ENCODE results near the gene CERCAM.

Gene CERCAM

DNA sequence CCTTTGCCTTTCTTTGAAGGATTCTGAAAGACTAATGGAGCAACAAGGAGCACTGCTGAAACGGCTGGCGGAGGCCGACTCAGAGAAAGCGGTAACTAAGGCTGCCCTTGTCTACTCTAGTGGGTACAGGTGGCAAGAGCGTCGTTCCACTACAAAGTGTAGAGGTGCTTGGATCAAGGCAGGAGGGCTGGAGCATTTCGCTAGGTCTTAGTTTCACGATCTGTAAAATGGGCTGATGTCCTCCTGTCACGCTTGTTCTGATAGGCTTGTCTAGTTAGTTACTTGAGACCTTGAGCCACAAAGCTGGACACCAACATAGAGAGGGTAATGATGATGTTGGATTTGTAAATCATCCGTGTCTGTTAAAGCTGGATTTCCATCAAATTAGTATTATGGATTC, 60.9 kb downstream of the CERCAM start:
- no peaks in the 10 kb centered on the region for H3K79me2 ChIP-seq (ENCODE audit: control insufficient read depth, insufficient read depth, low read length)
- no peak overlapping the region for H2AK5ac ChIP-seq (ENCODE audit: low read length)
- H3K18ac ChIP-seq (ENCODE audit: low read length): no peak overlapping the region
- no peak overlapping the region for H3K9ac ChIP-seq (ENCODE audit: low read length)
- peaks cover 16% of the 10 kb centered on the region for H3K36me3 ChIP-seq (ENCODE audit: control insufficient read depth, insufficient read depth, low read length)
- no peaks in the 10 kb centered on the region for H3K79me1 ChIP-seq (ENCODE audit: low read length)
- H3K4me2 ChIP-seq (ENCODE audit: low read length): no peak overlapping the region
- H3K56ac ChIP-seq (ENCODE audit: low read length): no peak overlapping the region
- no peak overlapping the region for H4K8ac ChIP-seq (ENCODE audit: low read depth, low read length)
- H3K4me3 ChIP-seq (ENCODE audit: low read length): no peak overlapping the region
- no peak overlapping the region for H2BK5ac ChIP-seq (ENCODE audit: low read length)
- H3K23ac ChIP-seq (ENCODE audit: low read length): no peak overlapping the region
- H3K27ac ChIP-seq (ENCODE audit: low read depth, low read length): no peak overlapping the region
- H3K4me1 ChIP-seq (ENCODE audit: control insufficient read depth, low read depth, low read length): no peaks in the 10 kb centered on the region
- no CpG with 5 or more reads among the region's 10 CpGs for WGBS (ENCODE audit: extremely low coverage, insufficient coverage, low lambda C conversion rate)
- H2BK15ac ChIP-seq (replicated peaks; ENCODE audit: low read depth): no peak overlapping the region
- H4K5ac ChIP-seq (ENCODE audit: low read length): no peak overlapping the region
- H3K27me3 ChIP-seq (ENCODE audit: insufficient read depth, low read length, poor library complexity): no peaks in the 10 kb centered on the region
- no peak overlapping the region for H2BK120ac ChIP-seq (ENCODE audit: low read depth, low read length)
- no peak for DNase-seq
- no peak overlapping the region for H3K4ac ChIP-seq (ENCODE audit: low read depth, low read length)

DNA sequence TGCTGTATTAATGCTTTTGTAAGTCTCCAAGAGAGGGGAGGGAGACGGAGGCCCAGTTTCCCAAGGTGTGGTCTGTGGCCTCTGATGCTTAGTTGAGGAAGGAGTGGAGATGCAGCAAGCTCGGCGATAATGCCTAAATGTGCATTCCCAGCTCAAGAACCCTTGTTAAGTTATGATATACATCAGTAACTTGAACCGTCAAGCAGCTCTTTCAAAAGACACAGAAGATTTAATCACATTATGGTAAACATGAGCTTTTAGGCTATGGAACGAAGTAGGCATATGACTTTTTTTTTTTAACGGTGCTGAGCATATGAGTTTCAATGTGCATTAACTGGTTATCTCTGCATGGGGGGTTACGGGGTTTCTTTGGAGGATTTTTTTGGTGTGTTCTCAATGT, 61.5 kb downstream of the CERCAM start:
- H4K8ac ChIP-seq (ENCODE audit: low read depth, low read length): no peak overlapping the region
- no CpG with 5 or more reads among the region's 7 CpGs for WGBS (ENCODE audit: extremely low coverage, insufficient coverage, low lambda C conversion rate)
- H3K4me1 ChIP-seq (ENCODE audit: control insufficient read depth, low read depth, low read length): no peaks in the 10 kb centered on the region
- no peak overlapping the region for H3K56ac ChIP-seq (ENCODE audit: low read length)
- H3K23ac ChIP-seq (ENCODE audit: low read length): no peak overlapping the region
- H3K18ac ChIP-seq (ENCODE audit: low read length): no peak overlapping the region
- H3K27me3 ChIP-seq (ENCODE audit: insufficient read depth, low read length, poor library complexity): no peaks in the 10 kb centered on the region
- H2BK120ac ChIP-seq (ENCODE audit: low read depth, low read length): no peak overlapping the region
- no peak overlapping the region for H2AK5ac ChIP-seq (ENCODE audit: low read length)
- no peaks in the 10 kb centered on the region for H3K79me1 ChIP-seq (ENCODE audit: low read length)
- no peak overlapping the region for H3K4me3 ChIP-seq (ENCODE audit: low read length)
- no peak overlapping the region for H2BK15ac ChIP-seq (replicated peaks; ENCODE audit: low read depth)
- peaks cover 16% of the 10 kb centered on the region for H3K36me3 ChIP-seq (ENCODE audit: control insufficient read depth, insufficient read depth, low read length)
- DNase-seq: no peak
- no peak overlapping the region for H3K9ac ChIP-seq (ENCODE audit: low read length)
- H4K5ac ChIP-seq (ENCODE audit: low read length): no peak overlapping the region
- no peaks in the 10 kb centered on the region for H3K79me2 ChIP-seq (ENCODE audit: control insufficient read depth, insufficient read depth, low read length)
- no peak overlapping the region for H2BK5ac ChIP-seq (ENCODE audit: low read length)
- H3K4me2 ChIP-seq (ENCODE audit: low read length): no peak overlapping the region
- no peak overlapping the region for H3K27ac ChIP-seq (ENCODE audit: low read depth, low read length)
- H3K4ac ChIP-seq (ENCODE audit: low read depth, low read length): no peak overlapping the region

GRCh38 chr9:128484686-128485413, 64.2 kb downstream of the CERCAM start:
- no peak overlapping the region for H2BK120ac ChIP-seq (ENCODE audit: low read depth, low read length)
- no peak overlapping the region for H3K27ac ChIP-seq (ENCODE audit: low read depth, low read length)
- H4K5ac ChIP-seq (ENCODE audit: low read length): no peak overlapping the region
- H2AK5ac ChIP-seq (ENCODE audit: low read length): no peak overlapping the region
- no peaks in the 10 kb centered on the region for H3K27me3 ChIP-seq (ENCODE audit: insufficient read depth, low read length, poor library complexity)
- peaks cover 13% of the 10 kb centered on the region for H3K36me3 ChIP-seq (ENCODE audit: control insufficient read depth, insufficient read depth, low read length)
- no peak overlapping the region for H2BK5ac ChIP-seq (ENCODE audit: low read length)
- no peaks in the 10 kb centered on the region for H3K4me1 ChIP-seq (ENCODE audit: control insufficient read depth, low read depth, low read length)
- no peak overlapping the region for H3K4me2 ChIP-seq (ENCODE audit: low read length)
- no peaks in the 10 kb centered on the region for H3K79me2 ChIP-seq (ENCODE audit: control insufficient read depth, insufficient read depth, low read length)
- no peak overlapping the region for H3K9ac ChIP-seq (ENCODE audit: low read length)
- no peak overlapping the region for H2BK15ac ChIP-seq (replicated peaks; ENCODE audit: low read depth)
- no peak overlapping the region for H4K8ac ChIP-seq (ENCODE audit: low read depth, low read length)
- H3K4me3 ChIP-seq (ENCODE audit: low read length): no peak overlapping the region
- no peak overlapping the region for H3K18ac ChIP-seq (ENCODE audit: low read length)
- no peaks in the 10 kb centered on the region for H3K79me1 ChIP-seq (ENCODE audit: low read length)
- WGBS (ENCODE audit: extremely low coverage, insufficient coverage, low lambda C conversion rate): no CpG with 5 or more reads among the region's 17 CpGs
- DNase-seq: no peak
- no peak overlapping the region for H3K56ac ChIP-seq (ENCODE audit: low read length)
- H3K4ac ChIP-seq (ENCODE audit: low read depth, low read length): no peak overlapping the region
- H3K23ac ChIP-seq (ENCODE audit: low read length): no peak overlapping the region

DNA sequence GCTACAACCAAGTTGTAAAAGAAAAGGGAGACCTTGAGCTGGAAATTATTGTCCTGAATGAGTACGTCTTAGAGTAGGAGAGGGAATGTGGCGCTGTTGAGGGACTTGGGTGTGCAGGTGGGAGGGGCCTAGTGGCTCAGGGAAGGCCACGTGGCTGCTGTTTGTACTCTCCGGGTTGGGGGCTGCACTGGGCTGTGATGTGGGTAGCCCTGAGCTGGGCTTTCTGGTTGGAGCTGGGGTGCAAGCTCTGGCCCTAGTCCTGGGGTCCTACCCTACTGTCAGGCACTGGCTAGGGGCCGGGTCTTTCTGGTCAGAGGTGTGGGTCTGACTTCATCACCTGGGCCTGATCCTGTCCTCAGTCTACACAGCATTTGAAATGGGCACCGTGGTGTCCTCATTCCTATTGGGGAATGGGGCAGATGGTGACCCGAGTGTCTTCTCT, 64.8 kb downstream of the CERCAM start:
- Histone ChIP-seq H3K9ac (ENCODE audit: low read length) (no peak overlapping the region), H2AK5ac (ENCODE audit: low read length) (no peak overlapping the region), H3K4ac (ENCODE audit: low read depth, low read length) (no peak overlapping the region), H3K23ac (ENCODE audit: low read length) (no peak overlapping the region), H2BK5ac (ENCODE audit: low read length) (no peak overlapping the region), H2BK15ac (replicated peaks; ENCODE audit: low read depth) (no peak overlapping the region), H3K4me2 (ENCODE audit: low read length) (no peak overlapping the region), H3K36me3 (ENCODE audit: control insufficient read depth, insufficient read depth, low read length) (peaks cover 13% of the 10 kb centered on the region), H3K4me3 (ENCODE audit: low read length) (no peak overlapping the region), H3K79me2 (ENCODE audit: control insufficient read depth, insufficient read depth, low read length) (no peaks in the 10 kb centered on the region), H3K18ac (ENCODE audit: low read length) (no peak overlapping the region), H2BK120ac (ENCODE audit: low read depth, low read length) (no peak overlapping the region), H4K8ac (ENCODE audit: low read depth, low read length) (no peak overlapping the region), H3K79me1 (ENCODE audit: low read length) (no peaks in the 10 kb centered on the region), H3K27me3 (ENCODE audit: insufficient read depth, low read length, poor library complexity) (no peaks in the 10 kb centered on the region), H4K5ac (ENCODE audit: low read length) (no peak overlapping the region), H3K56ac (ENCODE audit: low read length) (no peak overlapping the region), H3K27ac (ENCODE audit: low read depth, low read length) (no peak overlapping the region), H3K4me1 (ENCODE audit: control insufficient read depth, low read depth, low read length) (no peaks in the 10 kb centered on the region)
- no CpG with 5 or more reads among the region's 7 CpGs for WGBS (ENCODE audit: extremely low coverage, insufficient coverage, low lambda C conversion rate)
- DNase-seq: no peak

DNA sequence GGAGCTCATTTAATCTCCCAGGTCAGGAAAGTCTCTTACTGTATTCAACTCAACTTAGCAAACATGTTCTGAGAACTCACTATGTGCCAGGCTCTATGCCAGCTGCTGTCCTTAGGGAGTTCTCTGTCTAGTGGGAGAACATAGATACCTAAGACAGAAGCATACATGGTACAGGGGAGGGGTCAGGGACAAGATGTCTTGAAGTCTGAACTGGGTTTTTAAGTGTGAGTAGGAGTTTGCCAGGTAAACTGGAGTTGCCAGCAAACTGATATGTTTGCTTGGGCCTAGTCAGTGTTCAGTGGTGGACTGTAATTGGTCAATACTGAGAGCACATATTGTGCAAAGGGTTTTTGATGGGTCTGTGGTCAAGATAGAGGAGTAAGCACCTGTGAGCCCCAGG, 65.5 kb downstream of the CERCAM start:
- Histone ChIP-seq H2BK15ac (replicated peaks; ENCODE audit: low read depth) (no peak overlapping the region), H3K4ac (ENCODE audit: low read depth, low read length) (no peak overlapping the region), H3K27ac (ENCODE audit: low read depth, low read length) (no peak overlapping the region), H3K27me3 (ENCODE audit: insufficient read depth, low read length, poor library complexity) (no peaks in the 10 kb centered on the region), H3K56ac (ENCODE audit: low read length) (no peak overlapping the region), H3K4me3 (ENCODE audit: low read length) (no peak overlapping the region), H3K9ac (ENCODE audit: low read length) (no peak overlapping the region), H3K4me1 (ENCODE audit: control insufficient read depth, low read depth, low read length) (no peaks in the 10 kb centered on the region), H3K18ac (ENCODE audit: low read length) (no peak overlapping the region), H3K79me2 (ENCODE audit: control insufficient read depth, insufficient read depth, low read length) (no peaks in the 10 kb centered on the region), H4K8ac (ENCODE audit: low read depth, low read length) (no peak overlapping the region), H4K5ac (ENCODE audit: low read length) (no peak overlapping the region), H2AK5ac (ENCODE audit: low read length) (no peak overlapping the region), H3K4me2 (ENCODE audit: low read length) (no peak overlapping the region), H3K23ac (ENCODE audit: low read length) (no peak overlapping the region), H2BK5ac (ENCODE audit: low read length) (no peak overlapping the region), H3K79me1 (ENCODE audit: low read length) (no peaks in the 10 kb centered on the region), H3K36me3 (ENCODE audit: control insufficient read depth, insufficient read depth, low read length) (peaks cover 13% of the 10 kb centered on the region), H2BK120ac (ENCODE audit: low read depth, low read length) (no peak overlapping the region)
- no peak for DNase-seq
